GM10248 (cell line): ENCODE measurements around the gene JARID2.

Source experiments
- CTCF ChIA-PET: fragments of 300-600 bp; sonication (Branson Sonifier 250); formaldehyde crosslinking; extraction: SDS; loops from one replicate; lab custom pipeline; 2021; ENCODE audit warnings: antibody characterized with exemption; lab: Yijun Ruan, JAX
- POLR2A ChIA-PET: fragments of 350-650 bp; sonication (Branson Sonifier 250); formaldehyde crosslinking; extraction: SDS; loops from one replicate; lab custom pipeline; 2020; ENCODE audit warnings: antibody characterized with exemption; lab: Yijun Ruan, JAX
- DNase-seq: peaks from one replicate; pipeline ENCODE4 v3.0.0; 2012; ENCODE audit errors: extremely low spot score
- CTCF ChIP-seq: IDR thresholded peaks from 2 replicates; pipeline ENCODE4 v1.5.1; 2012; ENCODE audit warnings: mild to moderate bottlenecking, low read depth; ENCODE audit errors: extremely low read depth, missing control alignments, control extremely low read depth

The JARID2 gene

GRCh38 chr6:15218401-15218800 is 27.5 kb upstream of the JARID2 start:
- POLR2A ChIA-PET: no interaction called here
- CTCF ChIA-PET: no interaction called here
- no peak for TF ChIP-seq CTCF
- DNase-seq: no peak

DNA sequence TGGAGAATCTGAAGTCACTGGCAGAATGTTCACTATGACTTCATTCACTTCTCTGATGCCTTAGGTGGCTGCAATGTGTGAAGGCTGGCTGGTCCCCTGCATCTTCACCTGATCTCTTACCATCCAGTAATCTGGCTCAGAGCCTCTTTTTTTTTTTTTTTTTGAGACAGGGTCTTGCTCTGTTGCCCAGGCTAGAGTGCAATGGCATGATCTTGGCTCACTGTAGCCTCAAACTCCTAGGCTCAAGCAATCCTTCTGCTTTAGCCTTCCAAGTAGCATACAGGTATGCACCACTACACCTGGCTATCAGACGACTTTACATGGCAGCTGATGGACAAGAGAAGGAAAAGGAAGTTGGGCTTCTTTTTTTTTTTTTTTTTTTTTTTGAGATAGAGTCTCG is 25.8 kb upstream of the JARID2 start:
- ChIA-PET POLR2A (interaction anchor here (0.7 kb wide), 1 partner anchor 412 kb away, joined by 5 read pairs; no protein-coding TSS in a partner anchor), CTCF (no interaction called here)
- no peak for TF ChIP-seq CTCF
- DNase-seq: no peak

DNA sequence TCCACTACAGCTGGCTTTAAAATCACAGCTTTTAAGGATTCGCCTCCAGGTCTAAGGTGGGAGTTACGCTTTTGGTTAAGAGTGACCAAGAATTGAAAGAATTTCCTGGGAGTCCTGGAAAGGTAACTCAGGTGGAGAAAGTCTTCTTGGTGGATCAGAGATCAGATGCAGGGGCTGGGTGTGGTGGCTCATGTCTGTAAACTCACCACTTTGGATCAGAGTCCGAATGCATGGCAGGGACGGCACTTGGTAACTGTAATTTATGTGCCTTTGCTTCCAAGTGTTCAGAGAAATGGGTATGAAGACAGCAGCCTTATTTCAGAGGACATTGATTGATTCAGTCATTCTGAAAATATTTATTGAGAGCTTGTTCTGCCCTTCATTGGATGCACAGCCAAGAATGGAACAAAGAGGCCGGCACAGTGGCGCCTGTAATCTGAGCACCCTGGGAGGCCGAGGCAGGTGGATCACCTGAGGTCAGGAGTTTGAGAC is 18.0 kb upstream of the JARID2 start:
- DNase-seq: no peak
- CTCF ChIA-PET: interaction anchor here (1.3 kb wide), 1 partner anchor 74 kb away, joined by 3 read pairs; no protein-coding TSS in a partner anchor
- TF ChIP-seq CTCF: no peak
- POLR2A ChIA-PET: no interaction called here

DNA sequence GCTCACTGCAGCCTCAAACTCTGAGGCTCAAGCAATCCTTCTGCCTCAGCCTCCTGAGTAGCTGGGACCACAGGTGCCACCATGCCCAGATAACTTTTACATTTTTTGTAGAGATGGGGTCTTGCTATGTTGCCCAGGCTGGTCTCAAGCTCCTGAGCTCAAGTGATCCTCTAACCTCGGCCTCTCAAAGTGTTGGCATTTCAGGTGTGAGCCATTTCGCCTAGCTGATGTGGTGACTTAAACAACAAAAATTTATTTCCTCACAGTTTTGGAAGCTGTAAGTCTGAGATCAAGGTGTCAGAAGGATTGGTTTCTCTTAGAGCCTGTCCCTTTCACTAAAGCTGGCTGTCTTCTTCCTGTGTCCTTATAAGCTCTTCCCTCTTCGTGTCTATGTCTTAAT is 15.0 kb upstream of the JARID2 start:
- no peak for TF ChIP-seq CTCF
- DNase-seq: no peak
- ChIA-PET CTCF (interaction anchor here (3.6 kb wide), 1 partner anchor 11 kb away, joined by 15 read pairs; no protein-coding TSS in a partner anchor), POLR2A (interaction anchor here (0.6 kb wide), 1 partner anchor 14 kb away, joined by 5 read pairs; no protein-coding TSS in a partner anchor)

DNA sequence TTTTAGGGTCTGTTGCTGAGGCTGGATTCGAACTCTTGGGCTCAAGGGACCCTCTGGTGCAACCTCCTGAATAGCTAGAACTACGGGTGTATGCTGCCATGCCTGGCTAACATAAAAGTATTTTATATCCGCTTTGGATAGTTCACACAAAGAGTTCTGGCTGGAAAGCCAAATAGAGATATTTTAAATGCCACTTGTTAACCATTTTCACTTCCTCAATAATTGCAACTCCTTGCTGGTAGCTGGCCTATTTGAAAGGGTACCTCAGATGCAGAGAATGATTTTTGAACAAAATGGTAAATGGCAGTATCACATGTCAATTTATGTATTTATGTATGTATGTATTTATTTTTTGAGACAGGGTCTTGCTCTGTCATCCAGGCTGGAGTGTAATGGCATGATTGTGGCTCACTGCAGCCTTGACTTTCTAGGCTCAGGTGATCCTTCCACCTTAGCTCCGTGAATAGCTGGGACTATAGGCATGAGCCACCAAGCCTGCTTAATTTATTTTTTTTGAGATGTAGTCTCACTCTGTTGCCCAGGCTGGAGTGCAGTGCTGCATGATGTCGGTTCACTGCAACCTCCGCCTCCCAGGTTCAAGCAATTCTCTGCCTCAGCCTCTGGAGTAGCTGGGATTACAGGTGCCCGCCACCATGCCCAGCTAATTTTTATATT is 12.9 kb upstream of the JARID2 start:
- CTCF ChIA-PET: interaction anchor here (1.4 to 3.6 kb wide), 2 partner anchors 9 to 1053 kb away, joined by 3 to 15 read pairs; no protein-coding TSS in a partner anchor
- TF ChIP-seq CTCF: no peak

GRCh38 chr6:15234068-15234758 is 11.7 kb upstream of the JARID2 start:
- POLR2A ChIA-PET: interaction anchor here (0.7 kb wide), 1 partner anchor 1419 kb away, joined by 3 read pairs; no protein-coding TSS in a partner anchor
- no peak for TF ChIP-seq CTCF
- CTCF ChIA-PET: interaction anchor here (3.6 kb wide), 1 partner anchor 7 kb away, joined by 15 read pairs; no protein-coding TSS in a partner anchor
- no peak for DNase-seq

More for the DNA sequence above, 12.9 kb upstream of the JARID2 start:
- DNase-seq: no peak
- POLR2A ChIA-PET: interaction anchor here (0.7 to 0.9 kb wide), 2 partner anchors 12 to 359 kb away, joined by 3 read pairs; no protein-coding TSS in a partner anchor
